HepG2 (cell line): ENCODE data around the gene OSBPL2. TPM values are rescaled to one million over a fixed set of nuclear protein-coding genes. Genes with fewer than 3 reads are reported as not detected.

Experiments used
- ATAC-seq: fragments of 200-7000 bp; cut with Tn5 transposase; 3 replicates; pipeline ENCODE4 v1.9.1; 2020; ENCODE audit warnings: mild to moderate bottlenecking, moderate library complexity
- BruUV-seq: library from RNA; stranded (reverse); fragments of 400-500 nt; replicated peaks from 2 replicates; lab custom pipeline; 2021; lab: Mats Ljungman, UMichigan
- CTCF ChIA-PET: fragments of 300-600 bp; formaldehyde crosslinking; extraction: SDS; loops from one replicate; lab custom pipeline; 2021; ENCODE audit warnings: low total read pairs, inconsistent platforms, low intra/inter-chr PET ratio; lab: Yijun Ruan, JAX
- POLR2A ChIA-PET: fragments of 350-600 bp; sonication (Branson Sonifier 250); formaldehyde crosslinking; loops from one replicate; lab custom pipeline; 2020; ENCODE audit warnings: antibody characterized with exemption, inconsistent platforms; lab: Yijun Ruan, JAX
- DNase-seq: peaks from one replicate; pipeline ENCODE4 v3.0.0-alpha.2; 2015; ENCODE audit warnings: low spot score
- FAIRE-seq: peaks from 3 replicates; lab custom pipeline; 2011; peaks lifted over from hg19 to GRCh38; lab: Jason Lieb, UNC
- H2AFZ ChIP-seq: one replicate; pipeline ENCODE4 v1.6.1; 2011; ENCODE audit warnings: low read length, inconsistent platforms
- H3K27ac ChIP-seq: fragments of 300-600 bp; 3 replicates; pipeline ENCODE4 v1.8.0; 2011; ENCODE audit warnings: mixed run types, mild to moderate bottlenecking, mixed read lengths, low read length, inconsistent platforms; ENCODE audit not compliant: insufficient read depth; ENCODE audit errors: extremely low read length
- H3K27me3 ChIP-seq, 2 experiments: fragments of 200-600 bp in 1 of 2; 2 replicates in 1 of 2; 3 replicates in 1 of 2; pipeline versions ENCODE4 v1.6.0 to v1.8.0; 2011; ENCODE audit warnings: low read length in 2 of 2, mild to moderate bottlenecking in 2 of 2, moderate library complexity in 2 of 2, inconsistent platforms in 1 of 2; ENCODE audit not compliant: insufficient read depth in 2 of 2, control insufficient read depth in 1 of 2
- H3K36me3 ChIP-seq, 2 experiments: fragments of 200-600 bp in 1 of 2; replicated peaks in 1 of 2; 2 replicates in 1 of 2; 3 replicates in 1 of 2; pipeline versions ENCODE4 v1.5.1 to v1.8.0; 2011; ENCODE audit warnings: low read length in 2 of 2, inconsistent platforms in 1 of 2; ENCODE audit not compliant: insufficient read depth in 2 of 2, control insufficient read depth in 1 of 2
- H3K4me1 ChIP-seq: 2 replicates; pipeline ENCODE4 v1.5.1; 2012; ENCODE audit warnings: low read length, inconsistent platforms; ENCODE audit not compliant: insufficient read depth
- H3K4me2 ChIP-seq: 2 replicates; pipeline ENCODE4 v1.6.0; 2011; ENCODE audit warnings: low read depth, low read length, inconsistent platforms
- H3K4me3 ChIP-seq, 3 experiments: fragments of 200-600 bp in 1 of 3; sonication (generic), shearing (Covaris generic) in 1 of 3; replicated peaks in 1 of 3; 2 replicates each; pipeline ENCODE4 v1.5.1; 2011 to 2016; ENCODE audit warnings: low read length in 3 of 3, inconsistent platforms in 2 of 3, low read depth in 2 of 3, mild to moderate bottlenecking in 2 of 3, control low read depth in 1 of 3, mixed read lengths in 1 of 3; ENCODE audit not compliant: insufficient read depth in 1 of 3
- H3K79me2 ChIP-seq: one replicate; pipeline ENCODE4 v1.6.1; 2011; ENCODE audit warnings: low read length, inconsistent platforms; ENCODE audit not compliant: insufficient read depth
- H3K9ac ChIP-seq: 2 replicates; pipeline ENCODE4 v1.6.0; 2011; ENCODE audit warnings: mild to moderate bottlenecking, low read depth, low read length, inconsistent platforms; ENCODE audit not compliant: insufficient read depth
- H3K9me3 ChIP-seq: 2 replicates; pipeline ENCODE4 v1.5.1; 2012; ENCODE audit warnings: mild to moderate bottlenecking, low read length
- H4K20me1 ChIP-seq: 2 replicates; pipeline ENCODE4 v1.6.0; 2011; ENCODE audit warnings: inconsistent platforms, mild to moderate bottlenecking, low read length, moderate library complexity; ENCODE audit not compliant: insufficient read depth
- FOSL1 ChIP-seq: sonication (generic); formaldehyde crosslinking; IDR thresholded peaks from 2 replicates; pipeline ENCODE4 v1.9.0; 2021; ENCODE audit warnings: missing genetic modification reagents, borderline replicate concordance
- HNRNPLL ChIP-seq: fragments of 200-400 bp; formaldehyde crosslinking; IDR thresholded peaks from 2 replicates; pipeline ENCODE4 v1.6.1; 2017; ENCODE audit warnings: mild to moderate bottlenecking, low read depth, low read length; ENCODE audit not compliant: poor library complexity, severe bottlenecking
- HOXA5 ChIP-seq: sonication (generic); formaldehyde crosslinking; IDR thresholded peaks from 2 replicates; pipeline ENCODE4 v1.4.0; 2020; ENCODE audit warnings: missing genetic modification reagents
- KAT2B ChIP-seq: fragments of 150-350 bp; IDR thresholded peaks from 2 replicates; pipeline ENCODE4 v1.6.1; 2014; ENCODE audit warnings: low read depth, low read length, borderline replicate concordance
- MAFF ChIP-seq: IDR thresholded peaks from 2 replicates; pipeline ENCODE4 v1.6.1; 2011; ENCODE audit warnings: low read depth, low read length, improper control_type of control experiment
- MNT ChIP-seq: fragments of 450-650 bp; IDR thresholded peaks from 2 replicates; pipeline ENCODE4 v1.6.1; 2016
- NONO ChIP-seq, 2 experiments: fragments of 450-650 bp in 1 of 2; sonication (generic) in 1 of 2; formaldehyde crosslinking in 1 of 2; IDR thresholded peaks in 1 of 2; conservative IDR thresholded peaks in 1 of 2; 2 replicates each; pipeline versions ENCODE4 v1.6.1 to v1.8.0; 2017 to 2022; ENCODE audit warnings: mild to moderate bottlenecking in 1 of 2, missing genetic modification reagents in 1 of 2, moderate library complexity in 1 of 2
- PHF8 ChIP-seq: sonication (generic); formaldehyde crosslinking; IDR thresholded peaks from 2 replicates; pipeline ENCODE4 v1.5.0; 2020; ENCODE audit warnings: missing genetic modification reagents
- POLR2A ChIP-seq, 2 experiments: IDR thresholded peaks; 2 replicates each; pipeline ENCODE4 v1.6.1; 2011; ENCODE audit warnings: low read depth in 2 of 2, low read length in 2 of 2, mild to moderate bottlenecking in 1 of 2, moderate library complexity in 1 of 2; ENCODE audit not compliant: insufficient read depth in 1 of 2
- ZNF160 ChIP-seq: sonication (generic); formaldehyde crosslinking; IDR thresholded peaks from 2 replicates; pipeline ENCODE4 v1.8.0; 2022; ENCODE audit warnings: mild to moderate bottlenecking, inconsistent platforms, missing genetic modification reagents
- ZNF264 ChIP-seq: sonication (generic); formaldehyde crosslinking; IDR thresholded peaks from 2 replicates; pipeline ENCODE4 v1.4.0; 2020; ENCODE audit warnings: missing genetic modification reagents
- ZNF343 ChIP-seq: sonication (generic); formaldehyde crosslinking; IDR thresholded peaks from 2 replicates; pipeline ENCODE4 v1.4.0; 2020; ENCODE audit warnings: mild to moderate bottlenecking, missing genetic modification reagents
- ZNF446 ChIP-seq: sonication (generic); formaldehyde crosslinking; IDR thresholded peaks from 2 replicates; pipeline ENCODE4 v1.5.0; 2020; ENCODE audit warnings: mild to moderate bottlenecking, missing genetic modification reagents
- ZNF766 ChIP-seq: sonication (generic); formaldehyde crosslinking; IDR thresholded peaks from 2 replicates; pipeline ENCODE4 v1.5.0; 2020; ENCODE audit warnings: missing genetic modification reagents, borderline replicate concordance
- ZNF775 ChIP-seq: sonication (generic); formaldehyde crosslinking; IDR thresholded peaks from 2 replicates; pipeline ENCODE4 v1.4.0; 2020; ENCODE audit warnings: missing genetic modification reagents, mild to moderate bottlenecking, moderate library complexity, borderline replicate concordance
- ZSCAN21 ChIP-seq: sonication (generic); formaldehyde crosslinking; IDR thresholded peaks from 2 replicates; pipeline ENCODE4 v1.8.0; 2022; ENCODE audit warnings: mild to moderate bottlenecking, missing genetic modification reagents, moderate library complexity, borderline replicate concordance
- WGBS: methylation state at CpG from one replicate; pipeline ENCODE4 v1.1.6; 2017; ENCODE audit warnings: low lambda C conversion rate; 5-methylcytosine and 5-hydroxymethylcytosine counted together
- in situ Hi-C: cut with HindIII; loops from 2 replicates; pipeline ENCODE4 v1.10.0; 2017; ENCODE audit warnings: low pct_unique_long_range_greater_than_20kb; ENCODE audit not compliant: extremely low pct_ligation_motif_present
- intact Hi-C: fragments of 100-400 bp; cut with micrococcal nuclease; formaldehyde crosslinking; loops from one replicate; pipeline ENCODE4 v1.10.0; 2022; ENCODE audit not compliant: unreplicated experiment
- polyA plus RNA-seq, 8 experiments: library from polyadenylated mRNA; depleted of rRNA in 3 of 8; stranded (reverse) in 7 of 8; unstranded in 1 of 8; fragments of >200 nt; fragmentation: Illumina TruSeq in 4 of 8; extraction: Trizol in 4 of 8; gene quantifications; 2 replicates each; pipeline versions ENCODE4 v1.2.1 to v1.2.3, GENCODE V29; 2011 to 2016; ENCODE audit warnings: low read depth in 4 of 8, missing spikeins in 1 of 8, mixed read lengths in 1 of 8; ENCODE audit not compliant: insufficient read depth in 1 of 8
- total RNA-seq, 5 experiments: library from RNA; depleted of rRNA; stranded (reverse); fragments of >200 nt; fragmentation: Illumina TruSeq; extraction: Trizol; gene quantifications; 2 replicates each; pipeline ENCODE4 v1.2.3, GENCODE V29; 2016; ENCODE audit warnings: low read depth in 1 of 5
- TF ChIP-seq, protein P1 (sequence below): sonication (generic); formaldehyde crosslinking; IDR thresholded peaks from 2 replicates; pipeline ENCODE4 v1.4.0; 2020; ENCODE audit warnings: missing genetic modification reagents

Gene OSBPL2
- total and polyA plus RNA-seq, 2 of the 13 experiments (the other 11 are each of a cell fraction or from before 2014, with no cell fraction given) = 18.5 to 37.4 TPM

GRCh38 chr20:62336775-62337557, 98.6 kb downstream of the OSBPL2 start (continued):
- TF ChIP-seq MNT = peak; percentile 86

- FAIRE-seq (no peak), DNase-seq (no peak), ATAC-seq (no peak; the same call in 2 of the 3 replicates)
- POLR2A ChIA-PET = no interaction called here
- Histone ChIP-seq H3K36me3 (peaks cover 49 to 71% of the 10 kb centered on the region in 2 experiments), H3K27me3 (no peaks in the 10 kb centered on the region), H3K27ac (no peak overlapping the region), H3K9ac (no peak overlapping the region), H4K20me1 (no peaks in the 10 kb centered on the region; the same call in 1 of the 2 replicates), H3K79me2 (no peaks in the 10 kb centered on the region), H3K4me3 (no peak overlapping the region), H3K9me3 (no peaks in the 10 kb centered on the region), H3K4me2 (no peak overlapping the region), H2AFZ (no peak overlapping the region), H3K4me1 (peaks cover 14% of the 10 kb centered on the region)
- WGBS = 97% methylated on average over 34 of the region's 34 CpGs
- intact Hi-C loops (no loop called here), in situ Hi-C loops (no loop called here)
- CTCF ChIA-PET = no interaction called here
- no TSS peak for BruUV-seq
- TF ChIP-seq HNRNPLL (no peak), PHF8 (CRISPR knock-in tag) (no peak), ZNF766 (no peak), ZNF160 (no peak), ZSCAN21 (CRISPR knock-in tag) (peak; percentile 12; the same call in 1 of the 2 replicates), ZNF446 (no peak), NONO (IDR thresholded peaks at IDR 0.05) (no peak), NONO (CRISPR knock-in tag; conservative IDR thresholded peaks at IDR 0.05) (no peak), MAFF (no peak), ZNF775 (CRISPR knock-in tag) (no peak), ZNF264 (CRISPR knock-in tag) (no peak), FOSL1 (CRISPR knock-in tag) (no peak), HOXA5 (CRISPR knock-in tag) (no peak), KAT2B (no peak), ZNF343 (CRISPR knock-in tag) (no peak), POLR2A (IDR thresholded peaks at IDR 0.05; ENCODE audit: insufficient read depth in 1 of 2, low read depth in 2 of 2, low read length in 2 of 2) (0 out of 4 replicates have a peak, but pooled peaks of 1 of the 2 experiments have one; percentile 30)
- TF ChIP-seq, protein P1, sequence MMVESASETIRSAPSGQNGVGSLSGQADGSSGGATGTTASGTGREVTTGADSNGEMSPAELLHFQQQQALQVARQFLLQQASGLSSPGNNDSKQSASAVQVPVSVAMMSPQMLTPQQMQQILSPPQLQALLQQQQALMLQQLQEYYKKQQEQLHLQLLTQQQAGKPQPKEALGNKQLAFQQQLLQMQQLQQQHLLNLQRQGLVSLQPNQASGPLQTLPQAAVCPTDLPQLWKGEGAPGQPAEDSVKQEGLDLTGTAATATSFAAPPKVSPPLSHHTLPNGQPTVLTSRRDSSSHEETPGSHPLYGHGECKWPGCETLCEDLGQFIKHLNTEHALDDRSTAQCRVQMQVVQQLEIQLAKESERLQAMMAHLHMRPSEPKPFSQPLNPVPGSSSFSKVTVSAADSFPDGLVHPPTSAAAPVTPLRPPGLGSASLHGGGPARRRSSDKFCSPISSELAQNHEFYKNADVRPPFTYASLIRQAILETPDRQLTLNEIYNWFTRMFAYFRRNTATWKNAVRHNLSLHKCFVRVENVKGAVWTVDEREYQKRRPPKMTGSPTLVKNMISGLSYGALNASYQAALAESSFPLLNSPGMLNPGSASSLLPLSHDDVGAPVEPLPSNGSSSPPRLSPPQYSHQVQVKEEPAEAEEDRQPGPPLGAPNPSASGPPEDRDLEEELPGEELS (CRISPR knock-in tag) = no peak
Observed at GRCh38 chr20:62337558-62338293, 99.4 kb downstream of the OSBPL2 start.
